ENCODE results near the gene ERGIC2.

GRCh38 chr12:29306682-29307081, 74.3 kb downstream of the ERGIC2 start:
- no peak for TF ChIP-seq CTCF (IDR thresholded peaks at IDR 0.05)
- no peak for TF ChIP-seq POLR2A (IDR thresholded peaks at IDR 0.05)

All from heart left ventricle (tissue), 13 donors.